Psoas muscle (tissue), 8 donors: Measurements from ENCODE around the gene NUP188. TPM values are rescaled to one million over a fixed set of nuclear protein-coding genes. Genes with fewer than 3 reads are reported as not detected.
A peak's percentile ranks its signal among the peaks of the same experiment; 100 is the strongest.

Experiments used
- ATAC-seq, 4 donors: fragments of 200-7000 bp; cut with Tn5 transposase; one replicate each; pipeline ENCODE4 v1.9.1; 2020; ENCODE audit warnings: moderate library complexity in 3 of 4, mild to moderate bottlenecking in 2 of 4
- DNase-seq, 2 donors: peaks; one replicate each; pipeline ENCODE4 v3.0.0-alpha.2; 2020
- H3K27ac ChIP-seq: fragments of 200-600 bp; one replicate; pipeline ENCODE4 v1.8.0; 2022
- H3K27me3 ChIP-seq, 3 donors: fragments of 200-600 bp in 1 of 3; one replicate each; pipeline versions ENCODE4 v1.6.1 to v1.8.0; 2013 to 2022; ENCODE audit warnings: low read length in 2 of 3, mild to moderate bottlenecking in 2 of 3, moderate library complexity in 1 of 3; ENCODE audit not compliant: insufficient read depth in 3 of 3
- H3K36me3 ChIP-seq, 2 donors: fragments of 200-600 bp in 1 of 2; one replicate each; pipeline versions ENCODE4 v1.6.1 to v1.8.0; 2013 to 2022; ENCODE audit warnings: low read depth in 1 of 2, mild to moderate bottlenecking in 1 of 2, moderate library complexity in 1 of 2; ENCODE audit not compliant: insufficient read depth in 1 of 2
- H3K4me1 ChIP-seq: fragments of 200-600 bp; one replicate; pipeline ENCODE4 v1.8.0; 2022
- H3K4me3 ChIP-seq: fragments of 200-600 bp; one replicate; pipeline ENCODE4 v1.8.0; 2022; ENCODE audit warnings: mild to moderate bottlenecking
- H3K9me3 ChIP-seq: fragments of 200-600 bp; one replicate; pipeline ENCODE4 v1.8.0; 2022
- CTCF ChIP-seq: fragments of 200-600 bp; IDR thresholded peaks from one replicate; pipeline ENCODE4 v1.8.0; 2022; ENCODE audit warnings: antibody characterized with exemption
- WGBS, 3 donors: extraction: QIAGEN DNeasy Blood & Tissue Kit; methylation state at CpG; one replicate each; pipeline versions ENCODE4 v1.1.6 to v1.1.7; 2013; 5-methylcytosine and 5-hydroxymethylcytosine counted together
- intact Hi-C, 2 donors: fragments of 100-400 bp; cut with DNase I; formaldehyde crosslinking; loops; one replicate each; pipeline versions ENCODE4 v1.11.0 to v1.14.2; 2022
- polyA plus RNA-seq, 3 donors: library from polyadenylated mRNA; stranded (reverse); fragments of 200-250 nt; gene quantifications; one replicate each; pipeline ENCODE4 v1.2.3, GENCODE V29; 2013
- total RNA-seq, 4 donors: library from RNA; stranded (reverse); fragmentation: NEBNext Ultra II Directional in 2 of 4; extraction: Animal tissue kit (Norgen Biotek cat#: 25700) in 2 of 4; gene quantifications; one replicate each; pipeline versions ENCODE4 v1.2.1 to v1.2.4, GENCODE V29; 2021 to 2023
- donor health status: healthy with polysubstance abuse.
- donor health status: DM: no; HTN: no; CAD: no; lungs with moderate emphysema.
- donor health status: Bipolar disorder and iron deficiency.
- donor health status: healthy.
- donor health status: DM: yes; HTN: yes; CAD: no.
- donor health status: DM: no; HTN: no; CAD: no.
- donor health status: DM: no; HTN: no; CAD: no.
- donor health status: DM: yes; HTN: yes; CAD: no.

Gene NUP188
- total and polyA plus RNA-seq, 7 donors = 9.8 to 28.1 (median 25.1) TPM

- no peak for ATAC-seq
- TF ChIP-seq CTCF = no peak
- Histone ChIP-seq H3K4me3 (no peak overlapping the region), H3K27me3 (no peaks in the 10 kb centered on the region), H3K36me3 (no peaks in the 10 kb centered on the region), H3K9me3 (no peaks in the 10 kb centered on the region), H3K27ac (no peak overlapping the region), H3K4me1 (peaks cover 13% of the 10 kb centered on the region)
- no peak for DNase-seq
- 89 to 94% (median 89%) methylated on average over 6 of the region's 6 CpGs for WGBS, 3 donors
- intact Hi-C loops = loop anchor here in 1 of 2 donors (5.0 kb wide), 1 partner anchor 41 kb away; the partner anchor contains the start of genes KYAT1 and LRRC8A
These were observed 24.0 kb upstream of the NUP188 start for GRCh38 chr9:128923493-128923883.

GRCh38 chr9:128927731-128928411 is 19.6 kb upstream of the NUP188 start:
- DNase-seq (peak; percentile 46 to 72), ATAC-seq (peak; percentile 85 to 93 (median 92))
- intact Hi-C loops = loop anchor here (1.0 to 5.0 kb wide), 3 partner anchors 65 to 76 kb away; no protein-coding TSS in a partner anchor
- Histone ChIP-seq H3K4me3 (no peak overlapping the region), H3K9me3 (no peaks in the 10 kb centered on the region), H3K27ac (no peak overlapping the region), H3K27me3 (no peaks in the 10 kb centered on the region), H3K36me3 (no peaks in the 10 kb centered on the region), H3K4me1 (peaks cover 4% of the 10 kb centered on the region)
- TF ChIP-seq CTCF = peak; percentile 87
- 20 to 27% (median 22%) methylated on average over 10 of the region's 10 CpGs for WGBS, 3 donors

- peaks cover 0 to under 1% of the 10 kb centered on the region in 2 donors for H3K36me3 ChIP-seq
- no peak overlapping the region for H3K27ac ChIP-seq
- DNase-seq = no peak
- intact Hi-C loops = loop anchor here (1.0 to 5.0 kb wide), 3 partner anchors 65 to 76 kb away; no protein-coding TSS in a partner anchor
- no peak for ATAC-seq
- H3K4me1 ChIP-seq = peaks cover 4% of the 10 kb centered on the region
- WGBS, 3 donors = 86 to 89% (median 88%) methylated on average over 2 of the region's 2 CpGs
- H3K27me3 ChIP-seq = no peaks in the 10 kb centered on the region
- TF ChIP-seq CTCF = no peak
- H3K4me3 ChIP-seq = no peak overlapping the region
- no peaks in the 10 kb centered on the region for H3K9me3 ChIP-seq
These were observed 18.9 kb upstream of the NUP188 start for GRCh38 chr9:128928624-128929023.

- no peaks in the 10 kb centered on the region for H3K9me3 ChIP-seq
- no peak for TF ChIP-seq CTCF
- no peaks in the 10 kb centered on the region for H3K27me3 ChIP-seq
- H3K4me1 ChIP-seq = peaks cover 4% of the 10 kb centered on the region
- intact Hi-C loops = loop anchor here in 1 of 2 donors (5.0 kb wide), 1 partner anchor 67 kb away; no protein-coding TSS in a partner anchor
- no peak overlapping the region for H3K4me3 ChIP-seq
- DNase-seq (no peak), ATAC-seq (no peak)
- H3K36me3 ChIP-seq = peaks cover 0 to 10% of the 10 kb centered on the region in 2 donors
- WGBS, 3 donors = 86 to 94% (median 90%) methylated on average over 4 of the region's 4 CpGs
- H3K27ac ChIP-seq = no peak overlapping the region
These were observed 17.9 kb upstream of the NUP188 start for GRCh38 chr9:128929560-128929959.
